Mesenchymal stem cell (in vitro differentiated cells and primary cell): ENCODE results near the gene ZNF844.
A peak's percentile ranks its signal among the peaks of the same experiment; 100 is the strongest.

Experiments
- DNase-seq: peaks from one replicate; pipeline ENCODE4 v3.0.0-alpha.2; 2013
- H2AFZ ChIP-seq: one replicate; pipeline ENCODE4 v1.6.1; 2013; ENCODE audit warnings: low read depth, mild to moderate bottlenecking, control low read depth, inconsistent platforms, low read length, moderate library complexity
- H2AK5ac ChIP-seq: 2 replicates; pipeline ENCODE4 v1.6.1; 2013; ENCODE audit warnings: low read length, moderate library complexity, mild to moderate bottlenecking, inconsistent platforms; ENCODE audit not compliant: severe bottlenecking
- H2BK120ac ChIP-seq: one replicate; pipeline ENCODE4 v1.6.1; 2013; ENCODE audit warnings: low read depth, mild to moderate bottlenecking, inconsistent platforms, low read length, moderate library complexity
- H2BK12ac ChIP-seq, 2 experiments: one replicate each; pipeline ENCODE4 v1.6.1; 2013; ENCODE audit warnings: inconsistent platforms in 2 of 2, low read length in 2 of 2, mild to moderate bottlenecking in 2 of 2, moderate library complexity in 2 of 2, control low read depth in 1 of 2
- H2BK15ac ChIP-seq: one replicate; pipeline ENCODE4 v1.6.1; 2013; ENCODE audit warnings: mild to moderate bottlenecking, low read depth, inconsistent platforms; ENCODE audit not compliant: poor library complexity, severe bottlenecking
- H2BK5ac ChIP-seq: 2 replicates; pipeline ENCODE4 v1.6.1; 2013; ENCODE audit warnings: low read depth, mild to moderate bottlenecking, low read length, control low read depth, inconsistent platforms; ENCODE audit not compliant: poor library complexity, severe bottlenecking
- H3K14ac ChIP-seq, 2 experiments: one replicate each; pipeline ENCODE4 v1.6.1; 2013; ENCODE audit warnings: inconsistent platforms in 2 of 2, low read length in 2 of 2, control low read depth in 1 of 2, mild to moderate bottlenecking in 1 of 2, moderate library complexity in 1 of 2
- H3K18ac ChIP-seq, 2 experiments: one replicate each; pipeline ENCODE4 v1.6.1; 2013; ENCODE audit warnings: inconsistent platforms in 2 of 2, low read length in 2 of 2, control low read depth in 1 of 2, low read depth in 1 of 2, mild to moderate bottlenecking in 1 of 2
- H3K23ac ChIP-seq, 2 experiments: one replicate each; pipeline ENCODE4 v1.6.1; 2013; ENCODE audit warnings: inconsistent platforms in 2 of 2, low read length in 2 of 2, mild to moderate bottlenecking in 2 of 2, moderate library complexity in 2 of 2, control low read depth in 1 of 2
- H3K27ac ChIP-seq: 2 replicates; pipeline ENCODE4 v1.5.1; 2013; ENCODE audit warnings: mild to moderate bottlenecking, moderate library complexity, low read length, control low read depth, inconsistent platforms; ENCODE audit not compliant: poor library complexity, severe bottlenecking
- H3K27me3 ChIP-seq, 2 experiments: 2 replicates each; pipeline versions ENCODE4 v1.6.1 to v1.7.0; 2013; ENCODE audit warnings: low read length in 2 of 2, mild to moderate bottlenecking in 2 of 2, moderate library complexity in 2 of 2, control low read depth in 1 of 2, inconsistent platforms in 1 of 2; ENCODE audit not compliant: control insufficient read depth in 1 of 2, insufficient read depth in 1 of 2
- H3K36me3 ChIP-seq, 2 experiments: 2 replicates each; pipeline versions ENCODE4 v1.6.1 to v1.7.0; 2013; ENCODE audit warnings: low read length in 2 of 2, control low read depth in 1 of 2, inconsistent platforms in 1 of 2, low read depth in 1 of 2, mild to moderate bottlenecking in 1 of 2; ENCODE audit not compliant: insufficient read depth in 2 of 2, control insufficient read depth in 1 of 2
- H3K4ac ChIP-seq, 2 experiments: one replicate each; pipeline ENCODE4 v1.6.1; 2013; ENCODE audit warnings: inconsistent platforms in 2 of 2, low read length in 2 of 2, mild to moderate bottlenecking in 2 of 2, moderate library complexity in 2 of 2, control low read depth in 1 of 2, low read depth in 1 of 2
- H3K4me1 ChIP-seq: 2 replicates; pipeline ENCODE4 v1.6.1; 2013; ENCODE audit warnings: low read depth, low read length, control low read depth; ENCODE audit not compliant: control insufficient read depth, insufficient read depth
- H3K4me2 ChIP-seq: 2 replicates; pipeline ENCODE4 v1.6.1; 2013; ENCODE audit warnings: low read length, mild to moderate bottlenecking, inconsistent platforms; ENCODE audit not compliant: poor library complexity, severe bottlenecking
- H3K4me3 ChIP-seq, 2 experiments: 2 replicates each; pipeline versions ENCODE4 v1.5.1 to v1.7.0; 2013; ENCODE audit warnings: low read length in 2 of 2, mild to moderate bottlenecking in 2 of 2, control low read depth in 1 of 2, low read depth in 1 of 2; ENCODE audit not compliant: insufficient read depth in 1 of 2
- H3K79me1 ChIP-seq: replicated peaks from 2 replicates; pipeline ENCODE4 v1.6.1; 2013; ENCODE audit warnings: mild to moderate bottlenecking, control low read depth, low read length, inconsistent platforms; ENCODE audit not compliant: poor library complexity, severe bottlenecking
- H3K9ac ChIP-seq: 2 replicates; pipeline ENCODE4 v1.7.0; 2013; ENCODE audit warnings: mild to moderate bottlenecking, low read length, moderate library complexity
- H3K9me3 ChIP-seq: 2 replicates; pipeline ENCODE4 v1.7.0; 2013; ENCODE audit warnings: mild to moderate bottlenecking, low read length; ENCODE audit not compliant: control insufficient read depth
- H4K8ac ChIP-seq: one replicate; pipeline ENCODE4 v1.6.1; 2013; ENCODE audit warnings: inconsistent platforms, mild to moderate bottlenecking, low read length, moderate library complexity
- H4K91ac ChIP-seq: one replicate; pipeline ENCODE4 v1.6.1; 2013; ENCODE audit warnings: mild to moderate bottlenecking, low read length, inconsistent platforms
- WGBS: methylation state at CpG from one replicate; pipeline ENCODE4 v1.1.7; 2013; ENCODE audit warnings: mixed read lengths; 5-methylcytosine and 5-hydroxymethylcytosine counted together

ZNF844 gene

DNA sequence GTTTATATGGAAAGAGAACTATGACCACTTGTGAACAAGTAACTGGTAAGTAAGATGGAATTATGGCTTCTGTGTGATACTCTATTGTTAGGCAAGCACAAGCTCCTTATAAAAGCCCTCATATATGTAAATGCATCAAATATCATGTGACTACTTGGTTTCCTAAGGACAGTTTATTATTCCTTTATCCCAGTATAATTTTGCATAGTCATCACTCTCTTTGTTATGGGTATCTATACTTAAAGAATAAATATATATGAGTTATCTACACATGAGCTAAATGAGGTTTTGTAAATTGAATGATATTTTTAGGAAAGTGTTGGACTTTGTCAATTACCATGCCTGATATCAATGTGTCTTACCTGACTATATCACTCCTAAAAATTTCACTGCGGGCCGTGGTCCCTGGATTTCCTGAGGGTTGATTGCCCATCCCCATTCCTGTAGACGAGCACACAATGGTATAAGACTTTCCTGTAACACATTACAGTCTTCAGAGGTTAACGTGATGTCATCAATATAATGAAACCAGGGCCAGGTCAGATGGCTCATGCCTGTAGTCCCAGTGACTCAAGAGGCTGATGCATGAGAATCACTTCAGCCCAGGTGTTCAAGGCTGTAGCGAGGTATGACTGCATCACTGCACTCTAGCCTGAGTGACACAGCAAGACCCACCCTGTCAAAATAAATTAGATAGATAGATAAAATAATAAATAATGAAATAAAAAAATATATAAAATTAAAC lies 20.7 kb downstream of the ZNF844 start:
- Histone ChIP-seq H2BK12ac (no peak overlapping the region), H3K36me3 (no peaks in the 10 kb centered on the region), H4K91ac (no peak overlapping the region), H3K23ac (no peak overlapping the region), H3K27me3 (no peaks in the 10 kb centered on the region), H2AFZ (no peak overlapping the region), H3K4me3 (no peak overlapping the region), H3K9ac (no peak overlapping the region), H3K14ac (no peak overlapping the region), H3K79me1 (no peaks in the 10 kb centered on the region), H2BK15ac (no peak overlapping the region), H3K4ac (no peak overlapping the region), H3K4me2 (no peak overlapping the region), H2BK120ac (no peak overlapping the region), H3K9me3 (peaks cover 36% of the 10 kb centered on the region), H2AK5ac (no peak overlapping the region), H3K18ac (no peak overlapping the region), H2BK5ac (no peak overlapping the region), H3K27ac (no peak overlapping the region), H3K4me1 (no peaks in the 10 kb centered on the region), H4K8ac (no peak overlapping the region)
- 90% methylated on average over 4 of the region's 5 CpGs for WGBS
- DNase-seq, result no peak

DNA sequence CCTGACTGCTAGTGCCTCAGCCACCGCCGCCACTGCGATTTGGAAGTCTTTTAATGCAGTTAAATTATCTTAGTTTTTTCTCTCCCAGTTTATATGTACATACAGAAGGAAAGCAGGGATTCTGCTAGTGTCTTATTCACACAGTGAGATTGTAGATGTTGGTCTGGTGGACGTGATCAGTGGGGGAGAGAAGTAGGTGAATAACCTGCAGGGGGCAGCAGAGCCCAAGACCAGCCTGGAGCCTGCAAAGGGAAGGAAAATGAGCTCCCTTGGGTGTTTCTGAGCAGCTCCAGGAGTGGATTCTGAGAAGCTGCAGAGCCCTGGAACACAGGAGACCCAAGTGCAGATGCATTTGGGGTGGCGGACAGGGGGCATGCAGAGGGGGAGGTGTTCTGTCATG lies 26.3 kb downstream of the ZNF844 start:
- 65% methylated on average over 2 of the region's 5 CpGs for WGBS
- Histone ChIP-seq H3K18ac (no peak overlapping the region), H3K23ac (no peak overlapping the region), H3K4me1 (no peaks in the 10 kb centered on the region), H4K91ac (no peak overlapping the region), H3K27me3 (no peaks in the 10 kb centered on the region), H3K14ac (no peak overlapping the region), H2AK5ac (no peak overlapping the region), H3K9me3 (peaks cover 10% of the 10 kb centered on the region), H2BK12ac (no peak overlapping the region), H4K8ac (no peak overlapping the region), H2BK15ac (no peak overlapping the region), H3K4me3 (no peak overlapping the region), H2BK5ac (no peak overlapping the region), H3K27ac (no peak overlapping the region), H2BK120ac (no peak overlapping the region), H3K79me1 (no peaks in the 10 kb centered on the region), H3K4ac (no peak overlapping the region), H3K9ac (no peak overlapping the region), H3K36me3 (no peaks in the 10 kb centered on the region), H2AFZ (no peak overlapping the region), H3K4me2 (no peak overlapping the region)
- DNase-seq, result peak; percentile 53

DNA sequence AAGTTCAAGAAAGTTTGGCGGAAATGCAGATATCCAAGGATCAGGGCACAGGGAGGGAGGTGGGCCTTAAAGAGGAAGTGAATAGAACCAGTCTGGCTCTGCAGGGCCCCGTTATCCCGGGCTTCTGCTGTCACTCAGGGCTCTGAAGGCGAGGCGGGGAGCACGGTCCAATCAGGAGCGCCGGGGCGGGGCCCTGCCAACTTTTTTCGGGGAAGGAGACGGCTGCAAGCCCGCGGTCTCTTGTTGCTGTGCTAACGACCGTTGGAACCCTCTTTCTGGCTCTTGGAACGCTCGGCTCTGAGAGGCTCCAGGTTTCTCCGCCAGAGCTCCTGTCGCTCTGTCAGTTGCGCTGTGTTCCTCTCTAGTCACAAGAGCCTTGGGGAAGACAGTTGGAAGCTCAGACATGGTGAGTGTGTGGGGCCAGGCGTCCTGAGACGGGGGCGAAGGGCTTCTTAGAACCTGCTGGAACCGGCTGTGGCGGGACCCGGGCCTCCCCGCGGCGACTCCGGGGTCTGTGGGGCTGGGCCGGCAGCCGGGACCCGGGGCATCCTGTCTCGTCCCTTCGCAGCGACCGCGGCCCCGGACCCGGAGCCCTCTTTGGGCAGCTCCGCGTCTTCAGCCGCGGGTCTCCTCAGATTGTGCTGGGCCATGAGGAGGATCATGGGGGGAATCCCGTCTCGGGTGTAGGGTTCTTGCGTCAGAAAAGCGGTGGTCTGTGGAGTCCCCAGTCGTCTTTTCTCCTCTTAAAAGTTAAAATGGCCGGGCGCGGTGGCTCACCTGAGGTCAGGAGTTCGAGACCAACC lies 27.7 kb downstream of the ZNF844 start:
- DNase-seq, result peak; percentile 86
- peak overlapping the region; percentile 62 for H3K27ac ChIP-seq
- H4K91ac ChIP-seq, result peak overlapping the region; percentile 50
- H3K27me3 ChIP-seq, result no peaks in the 10 kb centered on the region
- no peak overlapping the region for H2AK5ac ChIP-seq
- H3K4me3 ChIP-seq, result peak overlapping the region; percentile 66 to 86
- H2BK12ac ChIP-seq, result no peak overlapping the region
- no peak overlapping the region for H4K8ac ChIP-seq
- H2AFZ ChIP-seq, result peak overlapping the region; percentile 92
- WGBS, result 3% methylated on average over 48 of the region's 53 CpGs
- H2BK120ac ChIP-seq, result peak overlapping the region; percentile 49
- H3K14ac ChIP-seq, result peak overlapping the region in 1 of 2 experiments; percentile 3
- peaks cover 3% of the 10 kb centered on the region for H3K9me3 ChIP-seq
- no peaks in the 10 kb centered on the region for H3K36me3 ChIP-seq
- H3K23ac ChIP-seq, result peak overlapping the region in 1 of 2 experiments; percentile 79
- H3K79me1 ChIP-seq, result no peaks in the 10 kb centered on the region
- peak overlapping the region; percentile 85 for H3K4me2 ChIP-seq
- no peaks in the 10 kb centered on the region for H3K4me1 ChIP-seq
- H2BK15ac ChIP-seq, result no peak overlapping the region
- H3K9ac ChIP-seq, result peak overlapping the region; percentile 93
- no peak overlapping the region for H3K4ac ChIP-seq
- no peak overlapping the region for H2BK5ac ChIP-seq
- H3K18ac ChIP-seq, result peak overlapping the region in 1 of 2 experiments; percentile 43

DNA sequence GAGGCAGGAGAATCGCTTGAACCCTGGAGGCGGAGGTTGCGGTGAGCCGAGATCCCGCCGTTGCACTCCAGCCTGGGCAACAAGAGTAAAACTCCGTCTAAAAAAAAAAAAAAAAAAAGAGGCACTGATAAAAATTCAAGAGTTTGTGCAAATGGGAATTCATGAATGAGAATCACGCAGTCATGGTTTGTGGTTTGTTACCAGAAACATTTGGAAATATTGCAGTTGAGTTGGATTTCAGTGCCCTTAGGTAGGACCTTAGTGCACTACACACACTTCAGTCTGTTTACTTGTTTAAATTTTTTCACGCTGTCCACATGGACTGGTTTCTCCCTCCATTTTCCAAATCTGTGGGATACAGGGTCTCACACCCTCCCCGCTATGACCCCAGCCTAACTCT lies 28.4 kb downstream of the ZNF844 start:
- Histone ChIP-seq H3K4ac (no peak overlapping the region), H3K4me2 (peak overlapping the region; percentile 85), H2BK12ac (no peak overlapping the region), H3K18ac (no peak overlapping the region), H3K4me3 (peak overlapping the region; percentile 66 to 86), H2BK5ac (no peak overlapping the region), H3K23ac (no peak overlapping the region), H4K8ac (no peak overlapping the region), H4K91ac (no peak overlapping the region), H3K9ac (peak overlapping the region; percentile 93), H2AFZ (no peak overlapping the region), H3K79me1 (no peaks in the 10 kb centered on the region), H2BK120ac (no peak overlapping the region), H3K27ac (no peak overlapping the region), H3K9me3 (peaks cover under 1% of the 10 kb centered on the region), H3K36me3 (no peaks in the 10 kb centered on the region), H3K14ac (no peak overlapping the region), H3K4me1 (no peaks in the 10 kb centered on the region), H3K27me3 (no peaks in the 10 kb centered on the region), H2BK15ac (no peak overlapping the region), H2AK5ac (no peak overlapping the region)
- DNase-seq, result peak; percentile 18
- WGBS, result 41% methylated on average over 10 of the region's 10 CpGs
